HEK293 (cell line): ENCODE measurements around the gene TRPM2.

Experiments used
- CTCF ChIA-PET: fragments of 350-600 bp; formaldehyde crosslinking; extraction: SDS; loops from one replicate; lab custom pipeline; 2021; ENCODE audit warnings: antibody characterized with exemption; lab: Yijun Ruan, JAX
- POLR2A ChIA-PET: fragments of 300-600 bp; formaldehyde crosslinking; extraction: SDS; loops from one replicate; lab custom pipeline; 2020; ENCODE audit warnings: antibody characterized with exemption, inconsistent platforms; lab: Yijun Ruan, JAX
- H3K27ac ChIP-seq: fragments of 200-500 bp; sonication (Bioruptor generic); 2 replicates; pipeline ENCODE4 v1.5.1; 2014; ENCODE audit warnings: low read depth, low read length, control low read depth, inconsistent platforms; ENCODE audit errors: extremely low read depth
- H3K36me3 ChIP-seq, 2 experiments: fragments of 200-500 bp in 1 of 2; sonication (Bioruptor generic) in 1 of 2; 1 replicate in 1 of 2; 2 replicates in 1 of 2; pipeline ENCODE4 v1.5.1; 2014 to 2017; ENCODE audit warnings: inconsistent platforms in 2 of 2, low read length in 2 of 2; ENCODE audit not compliant: control insufficient read depth in 2 of 2, insufficient read depth in 1 of 2
- H3K4me1 ChIP-seq: fragments of 200-500 bp; sonication (Bioruptor generic); 2 replicates; pipeline ENCODE4 v1.5.1; 2014; ENCODE audit warnings: mild to moderate bottlenecking, low read length, inconsistent platforms; ENCODE audit not compliant: control insufficient read depth, insufficient read depth
- H3K4me3 ChIP-seq: 2 replicates; pipeline ENCODE4 v1.5.1; 2011; ENCODE audit warnings: low read depth, mild to moderate bottlenecking, control low read depth, low read length, moderate library complexity
- H3K9me3 ChIP-seq: fragments of 200-500 bp; sonication (Bioruptor generic); 2 replicates; pipeline ENCODE4 v1.5.1; 2014; ENCODE audit warnings: low read depth, low read length, inconsistent platforms; ENCODE audit not compliant: control insufficient read depth, insufficient read depth
- GFI1B ChIP-seq: fragments of 450-650 bp; formaldehyde crosslinking; IDR thresholded peaks from 2 replicates; pipeline ENCODE4 v1.5.1; 2016; ENCODE audit warnings: missing biosample characterization, missing genetic modification characterization
- KLF7 ChIP-seq: fragments of 450-650 bp; formaldehyde crosslinking; IDR thresholded peaks from 2 replicates; pipeline ENCODE4 v1.5.1; 2016; ENCODE audit warnings: missing biosample characterization, missing genetic modification characterization, borderline replicate concordance
- RBAK ChIP-seq: fragments of 450-650 bp; formaldehyde crosslinking; IDR thresholded peaks from 2 replicates; pipeline ENCODE4 v1.5.1; 2016; ENCODE audit warnings: missing biosample characterization, missing genetic modification characterization
- SP2 ChIP-seq: fragments of 450-650 bp; formaldehyde crosslinking; IDR thresholded peaks from 2 replicates; pipeline ENCODE4 v1.5.1; 2016; ENCODE audit warnings: missing biosample characterization, missing genetic modification characterization
- ZNF24 ChIP-seq: fragments of 450-650 bp; formaldehyde crosslinking; IDR thresholded peaks from 2 replicates; pipeline ENCODE4 v1.5.1; 2016; ENCODE audit warnings: missing biosample characterization, missing genetic modification characterization
- ZNF501 ChIP-seq: fragments of 450-650 bp; formaldehyde crosslinking; IDR thresholded peaks from 2 replicates; pipeline ENCODE4 v1.5.1; 2016; ENCODE audit warnings: missing biosample characterization, missing genetic modification characterization
- ZNF521 ChIP-seq: fragments of 450-650 bp; formaldehyde crosslinking; IDR thresholded peaks from 2 replicates; pipeline ENCODE4 v1.5.1; 2017; ENCODE audit warnings: missing biosample characterization, mild to moderate bottlenecking, missing genetic modification characterization
- ZNF548 ChIP-seq: fragments of 450-650 bp; formaldehyde crosslinking; IDR thresholded peaks from 2 replicates; pipeline ENCODE4 v1.5.1; 2016; ENCODE audit warnings: missing biosample characterization, missing genetic modification characterization
- ZNF561 ChIP-seq: fragments of 450-650 bp; IDR thresholded peaks from 2 replicates; pipeline ENCODE4 v1.5.1; 2018; ENCODE audit warnings: missing biosample characterization, missing genetic modification characterization, borderline replicate concordance
- ZNF624 ChIP-seq: fragments of 450-650 bp; formaldehyde crosslinking; IDR thresholded peaks from 2 replicates; pipeline ENCODE4 v1.5.1; 2017; ENCODE audit warnings: missing biosample characterization, missing genetic modification characterization
- TF ChIP-seq, protein P1 (sequence below): fragments of 450-650 bp; formaldehyde crosslinking; IDR thresholded peaks from 2 replicates; pipeline ENCODE4 v1.5.1; 2016; ENCODE audit warnings: missing biosample characterization, missing genetic modification characterization
- TF ChIP-seq, protein P2 (sequence below): fragments of 450-650 bp; formaldehyde crosslinking; IDR thresholded peaks from 2 replicates; pipeline ENCODE4 v1.5.1; 2016; ENCODE audit warnings: missing biosample characterization, missing genetic modification characterization
- TF ChIP-seq, protein P3 (sequence below): fragments of 450-650 bp; formaldehyde crosslinking; IDR thresholded peaks from 2 replicates; pipeline ENCODE4 v1.5.1; 2016; ENCODE audit warnings: missing biosample characterization, missing genetic modification characterization
- TF ChIP-seq, protein P4 (sequence below): fragments of 450-650 bp; formaldehyde crosslinking; IDR thresholded peaks from 2 replicates; pipeline ENCODE4 v1.5.1; 2016; ENCODE audit warnings: missing biosample characterization, missing genetic modification characterization
- TF ChIP-seq, protein P5 (sequence below): fragments of 450-650 bp; formaldehyde crosslinking; IDR thresholded peaks from 2 replicates; pipeline ENCODE4 v1.5.1; 2016; ENCODE audit warnings: missing biosample characterization, missing genetic modification characterization
- TF ChIP-seq, protein P6 (sequence below): fragments of 450-650 bp; formaldehyde crosslinking; IDR thresholded peaks from 2 replicates; pipeline ENCODE4 v1.5.1; 2016; ENCODE audit warnings: missing biosample characterization, missing genetic modification characterization
- TF ChIP-seq, protein P7 (sequence below): fragments of 450-650 bp; formaldehyde crosslinking; IDR thresholded peaks from 2 replicates; pipeline ENCODE4 v1.5.1; 2017; ENCODE audit warnings: missing biosample characterization, missing genetic modification characterization

Gene TRPM2

DNA sequence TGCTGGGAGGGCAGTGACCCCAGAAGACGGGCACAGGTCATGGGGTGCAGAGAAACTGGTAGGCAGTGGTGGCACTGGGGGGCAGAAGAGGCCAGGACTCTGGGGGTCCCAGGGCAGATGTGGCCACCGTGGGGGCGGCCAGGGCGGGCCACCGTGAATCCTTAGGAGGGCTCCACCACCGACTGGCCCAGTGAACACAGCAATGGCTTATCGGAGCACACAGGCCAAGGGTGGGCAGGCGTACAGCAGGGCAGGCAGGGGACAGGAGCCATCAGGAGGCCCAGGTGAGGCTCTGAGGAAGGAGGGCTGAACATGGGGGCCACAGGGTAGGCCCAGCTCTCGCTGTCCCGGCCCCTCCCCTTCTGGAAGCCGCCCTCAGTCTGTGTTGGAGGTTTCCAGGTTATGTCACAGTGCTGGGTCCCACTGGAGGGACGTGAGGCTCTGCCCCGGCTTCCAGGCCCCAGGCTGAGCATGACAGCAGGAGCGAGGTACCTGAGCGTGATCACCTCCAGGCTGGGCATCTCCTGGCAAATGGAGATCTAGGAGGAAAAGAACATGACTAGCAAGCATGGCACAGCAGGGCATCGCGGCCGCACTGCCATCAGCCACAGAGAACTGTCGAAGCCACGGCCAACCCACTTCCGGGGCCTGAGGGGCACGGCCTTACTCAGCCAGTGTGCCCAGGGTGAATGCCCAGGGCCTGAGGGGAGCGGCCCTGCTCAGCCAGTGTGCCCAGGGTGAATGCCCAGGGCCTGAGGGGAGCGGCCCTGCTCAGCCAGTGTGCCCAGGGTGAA is 18.0 kb upstream of the TRPM2 start:
- TF ChIP-seq GFI1B (tag by site-specific recombination) (no peak), SP2 (tag by site-specific recombination) (no peak), ZNF561 (tag by site-specific recombination) (no peak), KLF7 (no peak)
- TF ChIP-seq, protein P1, sequence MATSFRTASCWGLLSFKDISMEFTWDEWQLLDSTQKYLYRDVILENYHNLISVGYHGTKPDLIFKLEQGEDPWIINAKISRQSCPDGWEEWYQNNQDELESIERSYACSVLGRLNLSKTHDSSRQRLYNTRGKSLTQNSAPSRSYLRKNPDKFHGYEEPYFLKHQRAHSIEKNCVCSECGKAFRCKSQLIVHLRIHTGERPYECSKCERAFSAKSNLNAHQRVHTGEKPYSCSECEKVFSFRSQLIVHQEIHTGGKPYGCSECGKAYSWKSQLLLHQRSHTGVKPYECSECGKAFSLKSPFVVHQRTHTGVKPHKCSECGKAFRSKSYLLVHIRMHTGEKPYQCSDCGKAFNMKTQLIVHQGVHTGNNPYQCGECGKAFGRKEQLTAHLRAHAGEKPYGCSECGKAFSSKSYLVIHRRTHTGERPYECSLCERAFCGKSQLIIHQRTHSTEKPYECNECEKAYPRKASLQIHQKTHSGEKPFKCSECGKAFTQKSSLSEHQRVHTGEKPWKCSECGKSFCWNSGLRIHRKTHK (tag by site-specific recombination): no peak
- Histone ChIP-seq H3K36me3 (peaks cover 0 to 4% of the 10 kb centered on the region in 2 experiments; a peak in 1 of 3 replicates), H3K9me3 (no peaks in the 10 kb centered on the region), H3K4me1 (peaks cover 9% of the 10 kb centered on the region), H3K4me3 (no peak overlapping the region), H3K27ac (no peak overlapping the region)
- ChIA-PET CTCF (interaction anchor here (0.6 to 0.9 kb wide), 2 partner anchors 31 to 36 kb away, joined by 3 to 6 read pairs; no protein-coding TSS in a partner anchor), POLR2A (no interaction called here)

DNA sequence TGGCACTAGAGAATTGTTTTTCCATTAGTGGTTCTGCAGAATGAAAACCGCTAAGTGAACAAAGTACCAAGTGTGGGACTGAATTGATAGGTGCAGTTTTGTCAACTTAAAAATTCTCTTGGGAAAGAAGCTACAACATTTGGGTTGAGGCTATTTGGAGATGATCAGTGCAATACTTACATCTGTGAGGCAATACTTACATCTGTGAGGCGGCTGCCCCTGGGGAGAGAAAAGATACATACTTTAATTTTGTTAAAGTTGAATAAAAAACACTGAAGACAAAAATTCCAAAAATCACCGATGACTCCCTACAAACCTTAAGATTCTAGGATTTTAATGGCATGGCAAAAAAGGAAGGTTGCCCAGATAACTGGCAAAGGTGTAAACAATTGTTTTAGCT is 16.0 kb upstream of the TRPM2 start:
- ChIA-PET CTCF (interaction anchor here (0.7 to 1.7 kb wide), 4 partner anchors 8 to 39 kb away, joined by 3 to 11 read pairs (median 6); no protein-coding TSS in a partner anchor), POLR2A (interaction anchor here (1.5 to 1.7 kb wide), 2 partner anchors 8 to 40 kb away, joined by 3 to 4 read pairs; no protein-coding TSS in a partner anchor)
- Histone ChIP-seq H3K36me3 (peaks cover 0 to 4% of the 10 kb centered on the region in 2 experiments; a peak in 1 of 3 replicates), H3K4me1 (peaks cover 9% of the 10 kb centered on the region), H3K4me3 (no peak overlapping the region), H3K9me3 (no peaks in the 10 kb centered on the region), H3K27ac (no peak overlapping the region)
- TF ChIP-seq ZNF548 (tag by site-specific recombination): no peak
- no peak for TF ChIP-seq ZNF501 (tag by site-specific recombination)
- TF ChIP-seq ZNF521 (tag by site-specific recombination): no peak
- TF ChIP-seq, protein P2, sequence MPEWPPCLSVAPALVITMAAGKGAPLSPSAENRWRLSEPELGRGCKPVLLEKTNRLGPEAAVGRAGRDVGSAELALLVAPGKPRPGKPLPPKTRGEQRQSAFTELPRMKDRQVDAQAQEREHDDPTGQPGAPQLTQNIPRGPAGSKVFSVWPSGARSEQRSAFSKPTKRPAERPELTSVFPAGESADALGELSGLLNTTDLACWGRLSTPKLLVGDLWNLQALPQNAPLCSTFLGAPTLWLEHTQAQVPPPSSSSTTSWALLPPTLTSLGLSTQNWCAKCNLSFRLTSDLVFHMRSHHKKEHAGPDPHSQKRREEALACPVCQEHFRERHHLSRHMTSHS (tag by site-specific recombination): no peak
- TF ChIP-seq, protein P3, sequence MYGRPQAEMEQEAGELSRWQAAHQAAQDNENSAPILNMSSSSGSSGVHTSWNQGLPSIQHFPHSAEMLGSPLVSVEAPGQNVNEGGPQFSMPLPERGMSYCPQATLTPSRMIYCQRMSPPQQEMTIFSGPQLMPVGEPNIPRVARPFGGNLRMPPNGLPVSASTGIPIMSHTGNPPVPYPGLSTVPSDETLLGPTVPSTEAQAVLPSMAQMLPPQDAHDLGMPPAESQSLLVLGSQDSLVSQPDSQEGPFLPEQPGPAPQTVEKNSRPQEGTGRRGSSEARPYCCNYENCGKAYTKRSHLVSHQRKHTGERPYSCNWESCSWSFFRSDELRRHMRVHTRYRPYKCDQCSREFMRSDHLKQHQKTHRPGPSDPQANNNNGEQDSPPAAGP: no peak
- TF ChIP-seq, protein P4, sequence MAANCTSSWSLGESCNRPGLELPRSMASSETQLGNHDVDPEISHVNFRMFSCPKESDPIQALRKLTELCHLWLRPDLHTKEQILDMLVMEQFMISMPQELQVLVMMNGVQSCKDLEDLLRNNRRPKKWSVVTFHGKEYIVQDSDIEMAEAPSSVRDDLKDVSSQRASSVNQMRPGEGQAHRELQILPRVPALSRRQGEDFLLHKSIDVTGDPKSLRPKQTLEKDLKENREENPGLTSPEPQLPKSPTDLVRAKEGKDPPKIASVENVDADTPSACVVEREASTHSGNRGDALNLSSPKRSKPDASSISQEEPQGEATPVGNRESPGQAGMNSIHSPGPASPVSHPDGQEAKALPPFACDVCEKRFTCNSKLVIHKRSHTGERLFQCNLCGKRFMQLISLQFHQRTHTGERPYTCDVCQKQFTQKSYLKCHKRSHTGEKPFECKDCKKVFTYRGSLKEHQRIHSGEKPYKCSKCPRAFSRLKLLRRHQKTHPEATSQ (tag by site-specific recombination): no peak
- no peak for TF ChIP-seq ZNF24
- TF ChIP-seq ZNF624: no peak
- TF ChIP-seq, protein P5, sequence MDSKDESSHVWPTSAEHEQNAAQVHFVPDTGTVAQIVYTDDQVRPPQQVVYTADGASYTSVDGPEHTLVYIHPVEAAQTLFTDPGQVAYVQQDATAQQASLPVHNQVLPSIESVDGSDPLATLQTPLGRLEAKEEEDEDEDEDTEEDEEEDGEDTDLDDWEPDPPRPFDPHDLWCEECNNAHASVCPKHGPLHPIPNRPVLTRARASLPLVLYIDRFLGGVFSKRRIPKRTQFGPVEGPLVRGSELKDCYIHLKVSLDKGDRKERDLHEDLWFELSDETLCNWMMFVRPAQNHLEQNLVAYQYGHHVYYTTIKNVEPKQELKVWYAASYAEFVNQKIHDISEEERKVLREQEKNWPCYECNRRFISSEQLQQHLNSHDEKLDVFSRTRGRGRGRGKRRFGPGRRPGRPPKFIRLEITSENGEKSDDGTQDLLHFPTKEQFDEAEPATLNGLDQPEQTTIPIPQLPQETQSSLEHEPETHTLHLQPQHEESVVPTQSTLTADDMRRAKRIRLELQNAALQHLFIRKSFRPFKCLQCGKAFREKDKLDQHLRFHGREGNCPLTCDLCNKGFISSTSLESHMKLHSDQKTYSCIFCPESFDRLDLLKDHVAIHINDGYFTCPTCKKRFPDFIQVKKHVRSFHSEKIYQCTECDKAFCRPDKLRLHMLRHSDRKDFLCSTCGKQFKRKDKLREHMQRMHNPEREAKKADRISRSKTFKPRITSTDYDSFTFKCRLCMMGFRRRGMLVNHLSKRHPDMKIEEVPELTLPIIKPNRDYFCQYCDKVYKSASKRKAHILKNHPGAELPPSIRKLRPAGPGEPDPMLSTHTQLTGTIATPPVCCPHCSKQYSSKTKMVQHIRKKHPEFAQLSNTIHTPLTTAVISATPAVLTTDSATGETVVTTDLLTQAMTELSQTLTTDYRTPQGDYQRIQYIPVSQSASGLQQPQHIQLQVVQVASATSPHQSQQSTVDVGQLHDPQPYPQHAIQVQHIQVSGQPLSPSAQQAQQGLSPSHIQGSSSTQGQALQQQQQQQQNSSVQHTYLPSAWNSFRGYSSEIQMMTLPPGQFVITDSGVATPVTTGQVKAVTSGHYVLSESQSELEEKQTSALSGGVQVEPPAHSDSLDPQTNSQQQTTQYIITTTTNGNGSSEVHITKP (tag by site-specific recombination): no peak
- TF ChIP-seq RBAK (tag by site-specific recombination): no peak
- TF ChIP-seq ZNF561 (tag by site-specific recombination): no peak
- TF ChIP-seq, protein P6, sequence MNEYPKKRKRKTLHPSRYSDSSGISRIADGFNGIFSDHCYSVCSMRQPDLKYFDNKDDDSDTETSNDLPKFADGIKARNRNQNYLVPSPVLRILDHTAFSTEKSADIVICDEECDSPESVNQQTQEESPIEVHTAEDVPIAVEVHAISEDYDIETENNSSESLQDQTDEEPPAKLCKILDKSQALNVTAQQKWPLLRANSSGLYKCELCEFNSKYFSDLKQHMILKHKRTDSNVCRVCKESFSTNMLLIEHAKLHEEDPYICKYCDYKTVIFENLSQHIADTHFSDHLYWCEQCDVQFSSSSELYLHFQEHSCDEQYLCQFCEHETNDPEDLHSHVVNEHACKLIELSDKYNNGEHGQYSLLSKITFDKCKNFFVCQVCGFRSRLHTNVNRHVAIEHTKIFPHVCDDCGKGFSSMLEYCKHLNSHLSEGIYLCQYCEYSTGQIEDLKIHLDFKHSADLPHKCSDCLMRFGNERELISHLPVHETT: no peak
- TF ChIP-seq, protein P7, sequence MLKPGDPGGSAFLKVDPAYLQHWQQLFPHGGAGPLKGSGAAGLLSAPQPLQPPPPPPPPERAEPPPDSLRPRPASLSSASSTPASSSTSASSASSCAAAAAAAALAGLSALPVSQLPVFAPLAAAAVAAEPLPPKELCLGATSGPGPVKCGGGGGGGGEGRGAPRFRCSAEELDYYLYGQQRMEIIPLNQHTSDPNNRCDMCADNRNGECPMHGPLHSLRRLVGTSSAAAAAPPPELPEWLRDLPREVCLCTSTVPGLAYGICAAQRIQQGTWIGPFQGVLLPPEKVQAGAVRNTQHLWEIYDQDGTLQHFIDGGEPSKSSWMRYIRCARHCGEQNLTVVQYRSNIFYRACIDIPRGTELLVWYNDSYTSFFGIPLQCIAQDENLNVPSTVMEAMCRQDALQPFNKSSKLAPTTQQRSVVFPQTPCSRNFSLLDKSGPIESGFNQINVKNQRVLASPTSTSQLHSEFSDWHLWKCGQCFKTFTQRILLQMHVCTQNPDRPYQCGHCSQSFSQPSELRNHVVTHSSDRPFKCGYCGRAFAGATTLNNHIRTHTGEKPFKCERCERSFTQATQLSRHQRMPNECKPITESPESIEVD (tag by site-specific recombination): no peak
